WTC11 (cell line): ENCODE results near the gene MCOLN1. TPM values are rescaled to one million over a fixed set of nuclear protein-coding genes. Genes with fewer than 3 reads are reported as not detected.

Experiments used
- ATAC-seq: fragments of 200-7000 bp; cut with Tn5 transposase; 2 replicates; pipeline ENCODE4 v1.10.0; 2021; ENCODE audit warnings: mild to moderate bottlenecking, moderate library complexity
- CTCF ChIA-PET: fragments of 300-600 bp; sonication (Branson Sonifier 250); formaldehyde crosslinking; loops from one replicate; lab custom pipeline; 2021; ENCODE audit warnings: antibody characterized with exemption; lab: Charles Lee
- POLR2A ChIA-PET: fragments of 350-600 bp; sonication (Branson Sonifier 250); formaldehyde crosslinking; loops from one replicate; lab custom pipeline; 2021; ENCODE audit warnings: antibody characterized with exemption; lab: Charles Lee
- DNase-seq: peaks from one replicate; pipeline ENCODE4 v3.0.0; 2021; ENCODE audit warnings: low spot score
- H3K27ac Mint-ChIP-seq: 2 replicates; pipeline ENCODE4 v1.8.0; 2021; ENCODE audit warnings: mixed read lengths
- H3K27me3 Mint-ChIP-seq: 2 replicates; pipeline ENCODE4 v1.8.0; 2021; ENCODE audit warnings: low read depth, mild to moderate bottlenecking, moderate library complexity, mixed read lengths
- H3K36me3 Mint-ChIP-seq: 2 replicates; pipeline ENCODE4 v1.8.0; 2021; ENCODE audit warnings: mixed read lengths
- H3K4me1 Mint-ChIP-seq: 2 replicates; pipeline ENCODE4 v1.8.0; 2022; ENCODE audit warnings: mixed read lengths
- H3K4me3 Mint-ChIP-seq: 2 replicates; pipeline ENCODE4 v1.8.0; 2021; ENCODE audit warnings: mild to moderate bottlenecking, moderate library complexity, mixed read lengths
- H3K9me3 Mint-ChIP-seq: 2 replicates; pipeline ENCODE4 v1.8.0; 2021; ENCODE audit warnings: mixed read lengths
- E2F4 ChIP-seq: sonication (generic); formaldehyde crosslinking; IDR thresholded peaks from 2 replicates; pipeline ENCODE4 v1.8.1; 2022; ENCODE audit warnings: low read depth, mild to moderate bottlenecking, moderate library complexity, missing genetic modification reagents, borderline replicate concordance
- E2F5 ChIP-seq: sonication (generic); formaldehyde crosslinking; IDR thresholded peaks from 2 replicates; pipeline ENCODE4 v1.8.1; 2022; ENCODE audit warnings: mild to moderate bottlenecking, moderate library complexity, missing genetic modification reagents
- FOXJ3 ChIP-seq: sonication (generic); formaldehyde crosslinking; IDR thresholded peaks from 2 replicates; pipeline ENCODE4 v1.9.0; 2021; ENCODE audit warnings: missing genetic modification reagents, mild to moderate bottlenecking, borderline replicate concordance
- FOXP1 ChIP-seq: sonication (generic); formaldehyde crosslinking; IDR thresholded peaks from 2 replicates; pipeline ENCODE4 v1.8.0; 2022; ENCODE audit warnings: missing genetic modification reagents, mild to moderate bottlenecking, moderate library complexity, borderline replicate concordance
- GRHL2 ChIP-seq: fragments of 250-450 bp; sonication (Bioruptor Pico); IDR thresholded peaks from 2 replicates; pipeline ENCODE4 v1.8.0; 2022; ENCODE audit warnings: mild to moderate bottlenecking, moderate library complexity; ENCODE audit not compliant: insufficient replicate concordance, severe bottlenecking
- GTF2I ChIP-seq: fragments of 250-450 bp; sonication (Bioruptor Pico); conservative IDR thresholded peaks from 2 replicates; pipeline ENCODE4 v1.4.0; 2021; ENCODE audit warnings: mild to moderate bottlenecking
- JUN ChIP-seq: sonication (generic); formaldehyde crosslinking; IDR thresholded peaks from 2 replicates; pipeline ENCODE4 v1.8.0; 2023; ENCODE audit warnings: mild to moderate bottlenecking, missing genetic modification reagents
- KAT7 ChIP-seq: sonication (generic); formaldehyde crosslinking; IDR thresholded peaks from 2 replicates; pipeline ENCODE4 v1.8.1; 2023; ENCODE audit warnings: missing genetic modification reagents, mild to moderate bottlenecking, borderline replicate concordance
- MYBL2 ChIP-seq: sonication (generic); formaldehyde crosslinking; IDR thresholded peaks from 2 replicates; pipeline ENCODE4 v1.8.1; 2023; ENCODE audit warnings: mild to moderate bottlenecking, moderate library complexity, missing genetic modification reagents
- NFATC4 ChIP-seq: fragments of 250-450 bp; sonication (Bioruptor Pico); IDR thresholded peaks from 2 replicates; pipeline ENCODE4 v1.9.0; 2021; ENCODE audit warnings: mild to moderate bottlenecking
- NR3C1 ChIP-seq: sonication (generic); formaldehyde crosslinking; conservative IDR thresholded peaks from 2 replicates; pipeline ENCODE4 v1.8.1; 2023; ENCODE audit warnings: low read depth, mild to moderate bottlenecking, missing genetic modification reagents
- PRRX2 ChIP-seq: fragments of 250-450 bp; sonication (Bioruptor Pico); IDR thresholded peaks from 2 replicates; pipeline ENCODE4 v1.8.0; 2021; ENCODE audit warnings: mild to moderate bottlenecking
- RORB ChIP-seq: fragments of 250-450 bp; sonication (Bioruptor Pico); IDR thresholded peaks from 2 replicates; pipeline ENCODE4 v1.9.0; 2021; ENCODE audit warnings: mild to moderate bottlenecking
- SOX15 ChIP-seq: fragments of 250-450 bp; sonication (Bioruptor Pico); IDR thresholded peaks from 2 replicates; pipeline ENCODE4 v1.9.0; 2021; ENCODE audit warnings: mild to moderate bottlenecking
- USF2 ChIP-seq: sonication (generic); formaldehyde crosslinking; IDR thresholded peaks from 2 replicates; pipeline ENCODE4 v1.8.1; 2023; ENCODE audit warnings: mild to moderate bottlenecking, missing genetic modification reagents, moderate library complexity
- ZBTB21 ChIP-seq: sonication (generic); formaldehyde crosslinking; IDR thresholded peaks from 2 replicates; pipeline ENCODE4 v1.8.1; 2023; ENCODE audit warnings: mild to moderate bottlenecking, missing genetic modification reagents, borderline replicate concordance
- ZNF281 ChIP-seq: sonication (generic); formaldehyde crosslinking; IDR thresholded peaks from 2 replicates; pipeline ENCODE4 v1.8.0; 2023; ENCODE audit warnings: mild to moderate bottlenecking, missing genetic modification reagents
- ZNF317 ChIP-seq: sonication (generic); formaldehyde crosslinking; IDR thresholded peaks from 2 replicates; pipeline ENCODE4 v1.8.1; 2023; ENCODE audit warnings: low read depth, mild to moderate bottlenecking, moderate library complexity, missing genetic modification reagents, borderline replicate concordance
- total RNA-seq: library from RNA; stranded (reverse); gene quantifications from 3 replicates; pipeline ENCODE4 v1.2.3, GENCODE V29; 2021
- TF ChIP-seq, protein P1 (sequence below): sonication (generic); formaldehyde crosslinking; IDR thresholded peaks from 2 replicates; pipeline ENCODE4 v1.8.0; 2023; ENCODE audit warnings: missing genetic modification reagents
- TF ChIP-seq, protein P2 (sequence below): fragments of 200-600 bp; IDR thresholded peaks from 2 replicates; pipeline ENCODE4 v1.8.0; 2022; ENCODE audit warnings: antibody characterized with exemption

Gene MCOLN1
- total RNA-seq, 1 experiment from 2014 or later, result 19.7 TPM

DNA sequence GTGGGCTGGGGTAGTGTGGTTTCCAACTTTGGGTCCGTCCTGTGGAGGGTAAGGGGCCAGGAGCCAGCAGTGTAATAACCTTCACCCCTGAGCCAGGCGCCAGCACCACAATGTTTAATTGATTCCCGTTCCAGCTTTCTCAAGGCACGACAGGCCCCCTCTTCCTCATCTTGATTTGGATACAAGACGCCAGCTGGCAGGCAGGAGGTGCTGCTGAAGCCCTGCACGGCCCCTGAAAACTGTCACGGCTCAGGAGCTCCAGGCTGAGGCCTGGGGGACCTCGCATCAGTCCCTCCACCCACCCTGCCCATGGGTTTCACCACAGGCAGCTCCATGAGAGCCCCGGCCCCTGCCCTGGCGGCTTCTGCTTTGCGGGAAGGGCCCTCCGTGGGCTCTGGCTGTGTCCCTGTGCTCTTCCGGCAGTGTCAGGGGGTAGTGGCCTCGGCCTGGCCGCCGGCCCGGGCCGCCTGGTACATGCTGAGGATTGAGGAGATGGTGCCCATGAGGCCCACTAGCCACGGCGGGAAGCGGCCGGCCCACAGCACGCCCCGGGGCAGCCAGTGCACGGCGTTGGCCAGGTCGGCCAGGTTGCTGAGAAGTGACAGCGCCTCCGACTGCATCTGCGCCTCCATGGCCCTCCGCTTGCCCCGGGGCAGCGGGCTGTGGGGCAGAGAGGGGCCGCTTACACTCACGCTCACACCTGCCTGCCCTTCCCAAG, 45.5 kb upstream of the MCOLN1 start:
- Mint-ChIP-seq H3K4me3 (no peak overlapping the region), H3K36me3 (no peaks in the 10 kb centered on the region; the same call in 1 of the 2 replicates), H3K9me3 (no peaks in the 10 kb centered on the region), H3K27ac (no peak overlapping the region), H3K4me1 (peaks cover 8% of the 10 kb centered on the region), H3K27me3 (no peaks in the 10 kb centered on the region)
- POLR2A ChIA-PET, result no interaction called here
- ATAC-seq, result no peak
- TF ChIP-seq SOX15 (CRISPR knock-in tag) (no peak), NFATC4 (no peak), USF2 (CRISPR knock-in tag) (no peak), ZNF317 (CRISPR knock-in tag) (no peak), MYBL2 (CRISPR knock-in tag) (no peak), KAT7 (CRISPR knock-in tag) (no peak), PRRX2 (no peak), JUN (CRISPR knock-in tag) (no peak), RORB (CRISPR knock-in tag) (no peak), FOXJ3 (CRISPR knock-in tag) (no peak), FOXP1 (CRISPR knock-in tag) (no peak), E2F4 (CRISPR knock-in tag) (no peak), NR3C1 (CRISPR knock-in tag) (no peak), ZBTB21 (CRISPR knock-in tag) (no peak), GRHL2 (CRISPR knock-in tag) (no peak), E2F5 (CRISPR knock-in tag) (no peak), ZNF281 (CRISPR knock-in tag) (no peak), GTF2I (no peak)
- TF ChIP-seq, protein P1, sequence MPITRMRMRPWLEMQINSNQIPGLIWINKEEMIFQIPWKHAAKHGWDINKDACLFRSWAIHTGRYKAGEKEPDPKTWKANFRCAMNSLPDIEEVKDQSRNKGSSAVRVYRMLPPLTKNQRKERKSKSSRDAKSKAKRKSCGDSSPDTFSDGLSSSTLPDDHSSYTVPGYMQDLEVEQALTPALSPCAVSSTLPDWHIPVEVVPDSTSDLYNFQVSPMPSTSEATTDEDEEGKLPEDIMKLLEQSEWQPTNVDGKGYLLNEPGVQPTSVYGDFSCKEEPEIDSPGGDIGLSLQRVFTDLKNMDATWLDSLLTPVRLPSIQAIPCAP (CRISPR knock-in tag), result no peak
- TF ChIP-seq, protein P2, sequence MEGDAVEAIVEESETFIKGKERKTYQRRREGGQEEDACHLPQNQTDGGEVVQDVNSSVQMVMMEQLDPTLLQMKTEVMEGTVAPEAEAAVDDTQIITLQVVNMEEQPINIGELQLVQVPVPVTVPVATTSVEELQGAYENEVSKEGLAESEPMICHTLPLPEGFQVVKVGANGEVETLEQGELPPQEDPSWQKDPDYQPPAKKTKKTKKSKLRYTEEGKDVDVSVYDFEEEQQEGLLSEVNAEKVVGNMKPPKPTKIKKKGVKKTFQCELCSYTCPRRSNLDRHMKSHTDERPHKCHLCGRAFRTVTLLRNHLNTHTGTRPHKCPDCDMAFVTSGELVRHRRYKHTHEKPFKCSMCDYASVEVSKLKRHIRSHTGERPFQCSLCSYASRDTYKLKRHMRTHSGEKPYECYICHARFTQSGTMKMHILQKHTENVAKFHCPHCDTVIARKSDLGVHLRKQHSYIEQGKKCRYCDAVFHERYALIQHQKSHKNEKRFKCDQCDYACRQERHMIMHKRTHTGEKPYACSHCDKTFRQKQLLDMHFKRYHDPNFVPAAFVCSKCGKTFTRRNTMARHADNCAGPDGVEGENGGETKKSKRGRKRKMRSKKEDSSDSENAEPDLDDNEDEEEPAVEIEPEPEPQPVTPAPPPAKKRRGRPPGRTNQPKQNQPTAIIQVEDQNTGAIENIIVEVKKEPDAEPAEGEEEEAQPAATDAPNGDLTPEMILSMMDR, result no peak
- no peak for DNase-seq
- CTCF ChIA-PET, result interaction anchor here (0.5 to 0.9 kb wide), 2 partner anchors 20 to 219 kb away, joined by 3 to 5 read pairs; a partner anchor contains a TSS
